NCI-H128 (cell line): ENCODE measurements around the gene FBXL2.

Source experiments
- DNase-seq: peaks from one replicate; lab custom pipeline; 2025; ENCODE audit not compliant: unreplicated experiment; lab: John Stamatoyannopoulos, UW

Gene FBXL2

DNA sequence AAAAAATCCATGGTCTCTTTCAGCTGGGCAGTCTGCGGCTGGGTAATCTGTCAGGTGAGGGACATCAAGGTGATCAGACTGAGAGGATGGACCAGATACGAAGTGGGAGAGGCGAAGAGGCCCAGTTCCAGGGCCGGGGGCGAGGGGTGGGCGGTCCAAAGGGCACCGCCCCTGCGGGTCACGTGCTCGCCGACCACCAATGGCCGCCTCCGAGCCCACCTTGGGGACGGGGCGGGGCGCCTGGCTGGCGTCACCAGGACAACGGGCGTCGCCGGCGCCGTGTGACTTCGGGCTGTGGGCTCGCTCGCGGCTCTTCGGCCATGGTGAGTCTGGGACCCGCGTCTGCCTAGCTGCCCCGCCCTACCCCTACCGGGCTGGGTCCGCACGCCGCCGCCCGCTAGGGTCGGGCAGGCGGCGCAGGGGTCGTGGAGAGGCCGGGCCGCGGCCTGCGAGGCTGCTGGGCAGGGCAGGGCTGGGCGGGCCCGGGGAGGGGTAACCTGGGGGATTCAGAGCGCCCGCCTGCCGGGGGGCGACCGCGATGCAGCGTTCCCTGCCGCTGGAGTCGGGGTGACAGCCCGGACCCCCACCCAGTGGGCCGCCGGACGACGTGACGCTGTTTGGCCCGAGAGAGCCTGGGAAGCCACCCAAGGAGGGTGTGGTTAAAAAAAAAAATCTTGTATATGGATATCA, at the start of gene FBXL2:
Gene FBXL2, plus strand, starts transcription at position 250 of the 690 bp plus-strand sequence. Its CDS starts 71 bp downstream, at position 321.
- peak; percentile 48 for DNase-seq

GRCh38 chr3:33229066-33229465, 48.2 kb upstream of the FBXL2 start:
- DNase-seq, result no peak

GRCh38 chr3:33229947-33230346, 47.3 kb upstream of the FBXL2 start:
- DNase-seq, result no peak

GRCh38 chr3:33231756-33232465, 45.3 kb upstream of the FBXL2 start:
- no peak for DNase-seq

DNA sequence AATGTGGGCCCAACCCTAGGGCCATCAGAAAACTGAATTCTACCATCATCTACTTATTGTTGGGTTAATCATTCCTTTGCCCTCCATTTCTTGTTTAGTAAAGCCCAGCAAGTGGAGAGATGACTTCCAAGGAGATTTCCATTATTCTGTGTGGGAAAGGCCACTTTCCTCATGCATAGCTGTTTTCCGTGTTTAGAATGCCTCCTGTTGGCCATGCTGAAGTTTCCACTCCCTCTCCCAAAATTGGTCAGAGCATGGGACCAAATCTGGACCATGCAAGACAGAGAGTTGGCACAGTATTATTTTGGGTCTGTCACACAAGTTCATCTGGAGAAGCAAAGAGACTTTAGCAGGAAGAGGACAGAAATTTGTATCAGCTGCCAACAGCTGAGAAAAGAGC, 43.4 kb upstream of the FBXL2 start:
- no peak for DNase-seq

GRCh38 chr3:33236005-33236404, 41.2 kb upstream of the FBXL2 start:
- DNase-seq, result no peak

DNA sequence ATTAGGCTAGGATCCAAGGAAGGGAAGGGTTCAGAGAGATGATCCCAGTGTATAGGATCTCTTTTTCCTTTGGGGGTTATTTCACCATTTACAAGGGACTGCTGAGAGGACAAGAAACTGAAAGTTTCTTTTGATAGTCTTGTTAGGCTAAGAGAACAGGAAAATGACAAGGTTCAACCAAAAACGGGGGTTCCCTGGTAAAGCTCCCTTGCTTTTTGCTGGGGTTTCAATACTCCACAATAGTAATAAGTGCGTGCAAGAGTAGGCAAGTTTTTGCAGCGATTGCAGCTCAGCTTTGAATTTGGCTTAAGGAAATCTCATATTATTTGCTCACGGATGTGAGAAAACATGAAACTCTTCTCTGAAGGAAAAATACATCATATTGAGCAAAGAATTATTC, 39.8 kb upstream of the FBXL2 start:
- DNase-seq, result no peak

GRCh38 chr3:33238923-33239322, 38.3 kb upstream of the FBXL2 start:
- DNase-seq, result no peak

- DNase-seq, result no peak
These were observed 37.0 kb upstream of the FBXL2 start for GRCh38 chr3:33240261-33240660.

- no peak for DNase-seq
These were observed 30.5 kb upstream of the FBXL2 start for GRCh38 chr3:33246786-33247185.

DNA sequence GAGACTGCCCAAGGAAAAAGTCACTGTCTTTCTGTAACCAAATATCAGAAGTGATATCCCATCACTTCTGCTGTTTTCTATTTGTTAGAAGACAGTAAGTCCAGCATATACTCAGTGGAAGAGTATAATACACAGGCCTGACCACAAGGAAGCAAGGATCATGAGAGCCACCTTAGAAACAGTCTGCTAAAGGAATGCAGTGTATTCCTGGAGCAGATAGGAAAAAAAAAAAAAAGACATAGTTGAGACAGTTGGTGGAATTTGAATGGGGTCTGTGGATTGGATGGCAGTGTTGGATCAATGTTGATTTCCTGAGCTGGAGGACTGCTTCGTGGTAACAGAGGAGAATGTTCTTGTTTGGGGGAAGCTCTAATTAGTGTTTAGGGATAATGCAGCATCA, 26.5 kb upstream of the FBXL2 start:
- no peak for DNase-seq

GRCh38 chr3:33256249-33256648, 21.0 kb upstream of the FBXL2 start:
- no peak for DNase-seq

DNA sequence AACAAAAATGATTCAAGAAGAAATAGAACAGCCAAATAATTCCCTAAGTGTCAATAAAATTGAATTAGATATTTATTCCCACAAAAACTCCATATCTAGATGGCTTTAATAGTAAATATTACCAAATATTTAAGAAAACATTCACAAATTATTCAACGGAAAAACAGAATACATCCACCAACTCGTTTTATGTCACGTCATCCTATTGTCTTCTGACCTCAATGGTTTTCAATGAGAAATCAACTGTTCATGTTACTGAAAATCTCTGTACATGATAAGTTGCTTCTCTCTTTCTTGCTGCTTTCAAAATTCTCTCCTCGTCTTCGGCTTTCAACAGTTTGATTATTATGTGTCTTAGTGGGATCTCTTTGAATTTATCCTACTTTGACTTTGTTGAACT, 17.1 kb upstream of the FBXL2 start:
- DNase-seq, result no peak

DNA sequence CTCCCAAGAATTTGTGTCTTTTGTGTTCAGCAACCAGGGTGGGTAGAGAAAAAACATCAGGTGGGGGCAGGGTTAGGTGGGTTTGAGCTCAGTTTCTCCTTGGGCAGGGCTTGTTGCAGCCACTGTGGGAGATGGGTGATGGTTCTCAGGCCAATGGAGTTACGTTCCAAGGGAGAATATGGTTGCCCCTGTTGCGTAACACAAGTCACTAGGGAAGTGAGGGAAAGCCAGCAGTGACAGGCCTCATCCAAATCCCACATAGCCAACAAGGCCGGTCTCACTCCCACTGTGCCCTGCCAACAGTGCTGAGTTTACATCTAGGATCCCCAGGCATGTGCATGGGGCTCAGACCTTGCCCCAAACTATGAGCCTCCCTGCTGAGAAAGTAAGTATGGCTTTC, 7.9 kb upstream of the FBXL2 start:
- DNase-seq, result no peak

DNA sequence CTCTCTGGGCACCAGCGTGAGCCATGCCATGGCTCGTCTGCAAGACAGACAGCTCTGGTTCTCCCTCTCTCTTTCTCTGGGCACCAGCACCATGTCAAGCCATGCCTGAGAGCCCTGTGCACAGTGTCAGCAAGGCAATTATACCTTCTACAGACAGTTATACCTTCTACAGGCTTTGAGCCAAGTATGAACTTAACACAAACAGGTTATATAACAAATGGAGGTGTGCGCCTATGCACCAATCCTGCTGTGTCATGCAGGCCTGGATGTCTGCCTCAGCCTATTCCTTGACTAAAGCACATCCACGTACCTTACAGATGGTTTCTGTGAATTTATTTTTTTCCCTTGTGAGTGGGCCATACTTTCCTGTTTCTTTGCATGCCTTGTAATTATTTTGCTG, 5.9 kb upstream of the FBXL2 start:
- DNase-seq, result no peak

DNA sequence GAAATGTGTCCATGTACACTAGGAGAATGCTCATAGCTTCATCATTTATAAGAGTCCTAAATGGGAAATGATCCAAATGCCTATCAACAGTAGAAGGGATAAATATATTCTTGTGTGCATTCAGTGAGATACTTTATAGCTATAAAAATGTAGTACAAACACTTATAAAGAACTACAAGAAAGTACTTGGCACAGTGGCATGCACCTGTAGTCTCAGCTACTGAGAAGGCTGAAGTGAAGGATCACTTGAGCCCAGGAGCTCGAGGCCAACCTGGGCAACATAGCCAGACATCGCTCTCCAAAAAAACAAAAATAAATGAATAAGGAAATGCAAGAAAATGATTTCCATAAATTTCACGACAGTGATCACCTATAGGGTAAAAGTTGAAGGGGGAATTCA, 3.6 kb upstream of the FBXL2 start:
- no peak for DNase-seq

DNA sequence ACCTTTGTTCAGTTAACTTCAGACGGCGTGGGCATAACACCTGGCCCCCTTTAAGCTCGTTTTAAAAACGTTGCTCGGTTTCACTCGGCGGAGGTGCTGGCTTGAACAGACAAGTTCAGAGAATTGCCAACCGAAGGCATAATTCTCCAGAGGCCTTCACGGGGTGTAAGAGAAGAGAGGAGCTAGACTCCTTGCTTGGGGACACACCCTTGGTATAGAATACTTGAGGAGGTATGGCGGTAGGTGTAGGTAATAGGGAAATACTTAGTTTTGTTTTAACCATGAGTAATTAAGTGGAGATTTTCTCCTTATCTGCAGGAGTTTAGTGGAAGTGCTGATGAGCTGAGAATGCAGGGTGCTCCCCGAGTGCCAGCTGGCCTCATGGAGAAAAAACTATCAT, 921 bp downstream of the FBXL2 start:
- no peak for DNase-seq

DNA sequence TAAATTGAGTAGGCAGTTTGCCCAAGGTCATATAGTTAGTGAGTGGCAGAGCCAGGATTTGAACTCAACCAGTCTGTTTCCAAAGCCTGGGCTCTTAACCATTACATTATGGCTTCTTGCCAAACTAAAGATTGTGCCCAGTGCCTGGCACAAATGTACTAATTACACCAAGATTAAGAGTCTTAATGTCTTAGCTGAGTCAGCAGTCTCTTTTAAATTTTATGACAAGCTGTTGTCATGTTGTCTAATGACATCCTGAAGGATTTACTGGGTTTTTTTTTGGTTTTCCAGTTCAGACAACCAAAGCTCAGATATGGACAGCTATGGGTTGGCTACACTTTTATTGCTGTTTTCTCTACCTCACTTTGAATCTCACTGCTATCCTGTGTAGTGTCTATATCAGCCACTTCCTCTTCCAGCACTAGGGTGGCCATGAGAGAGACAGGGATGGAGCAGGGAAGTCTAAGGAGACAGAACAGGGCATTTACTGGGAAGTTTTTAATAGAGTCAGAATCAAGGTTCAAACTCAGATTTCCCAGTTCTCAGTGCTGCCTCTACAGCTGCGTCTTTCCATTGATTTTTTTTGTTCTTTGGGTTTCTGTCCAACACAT, 10.5 kb downstream of the FBXL2 start:
- DNase-seq, result no peak

- DNase-seq, result no peak
These were observed 22.3 kb downstream of the FBXL2 start for GRCh38 chr3:33299395-33300081.

- no peak for DNase-seq
These were observed 35.1 kb downstream of the FBXL2 start for GRCh38 chr3:33312361-33312760.

- no peak for DNase-seq
These were observed 36.1 kb downstream of the FBXL2 start for GRCh38 chr3:33313331-33313730.

DNA sequence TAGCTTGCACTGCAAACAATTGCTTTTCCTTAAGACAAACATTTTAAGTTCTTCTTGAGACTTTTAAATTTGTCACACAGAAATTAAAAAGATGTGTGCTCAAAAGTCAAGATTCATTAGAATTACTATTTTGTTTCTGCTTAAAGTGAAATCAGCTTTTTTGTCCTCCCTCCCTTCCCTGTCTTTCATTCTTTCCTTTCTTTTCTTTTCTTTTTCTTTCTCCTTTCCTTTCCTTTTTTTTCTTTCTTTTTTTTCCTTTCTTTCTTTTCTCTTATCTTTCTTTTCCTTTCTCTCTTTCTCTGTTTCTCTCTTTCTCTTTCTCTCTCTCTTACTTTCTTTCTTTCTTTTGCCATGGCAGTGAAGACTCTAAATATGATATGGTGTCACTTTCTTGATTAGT, 37.8 kb downstream of the FBXL2 start:
- DNase-seq, result no peak
